Panc1 (cell line): Measurements from ENCODE around the gene ARL5C. TPM values are rescaled to one million over a fixed set of nuclear protein-coding genes. Genes with fewer than 3 reads are reported as not detected.

Experiments
- ATAC-seq: fragments of 200-7000 bp; cut with Tn5 transposase; 2 replicates; pipeline ENCODE4 v1.9.1; 2020; ENCODE audit warnings: mild to moderate bottlenecking, moderate library complexity
- BruUV-seq: library from RNA; stranded (reverse); fragments of 400-500 nt; replicated peaks from 2 replicates; lab custom pipeline; 2021; lab: Mats Ljungman, UMichigan
- CTCF ChIA-PET: fragments of 300-600 bp; sonication (Branson Sonifier 250); formaldehyde crosslinking; loops from one replicate; lab custom pipeline; 2022; ENCODE audit warnings: antibody characterized with exemption; lab: Charles Lee
- POLR2A ChIA-PET: fragments of 300-600 bp; sonication (Branson Sonifier 250); formaldehyde crosslinking; loops from one replicate; lab custom pipeline; 2022; ENCODE audit warnings: antibody characterized with exemption; lab: Charles Lee
- DNase-seq: peaks from one replicate; pipeline ENCODE4 v3.0.0-alpha.2; 2010; ENCODE audit warnings: low read depth, low spot score
- H3K27ac ChIP-seq: 2 replicates; pipeline ENCODE4 v1.5.1; 2011; ENCODE audit warnings: mild to moderate bottlenecking, low read length, inconsistent platforms
- H3K27me3 ChIP-seq: fragments of 200-500 bp; sonication (Bioruptor generic); 2 replicates; pipeline ENCODE4 v1.6.0; 2014; ENCODE audit warnings: low read length, inconsistent platforms; ENCODE audit not compliant: control insufficient read depth, insufficient read depth
- H3K36me3 ChIP-seq: fragments of 200-500 bp; sonication (Bioruptor generic); 2 replicates; pipeline ENCODE4 v1.5.1; 2014; ENCODE audit warnings: inconsistent platforms, mild to moderate bottlenecking, low read length, moderate library complexity; ENCODE audit not compliant: control insufficient read depth, insufficient read depth
- H3K4me1 ChIP-seq: 2 replicates; pipeline ENCODE4 v1.5.1; 2011; ENCODE audit warnings: inconsistent platforms, mild to moderate bottlenecking, low read length, moderate library complexity; ENCODE audit not compliant: control insufficient read depth, insufficient read depth
- H3K4me3 ChIP-seq, 2 experiments: 2 replicates each; pipeline ENCODE4 v1.5.1; 2011 to 2012; ENCODE audit warnings: low read depth in 2 of 2, low read length in 2 of 2, mild to moderate bottlenecking in 2 of 2, inconsistent platforms in 1 of 2, moderate library complexity in 1 of 2
- H3K9me3 ChIP-seq: fragments of 200-500 bp; sonication (Bioruptor generic); 2 replicates; pipeline ENCODE4 v1.5.1; 2014; ENCODE audit warnings: low read depth, mild to moderate bottlenecking, inconsistent platforms, low read length, moderate library complexity; ENCODE audit not compliant: control insufficient read depth, insufficient read depth
- CTCF ChIP-seq: fragments of 450-650 bp; IDR thresholded peaks from 2 replicates; pipeline ENCODE4 v1.5.1; 2017; ENCODE audit warnings: mild to moderate bottlenecking
- POLR2AphosphoS5 ChIP-seq: IDR thresholded peaks from 2 replicates; pipeline ENCODE4 v1.6.1; 2012; ENCODE audit warnings: mild to moderate bottlenecking, low read depth, low read length, moderate library complexity
- REST ChIP-seq, 2 experiments: IDR thresholded peaks; 2 replicates each; pipeline ENCODE4 v1.6.1; 2011 to 2012; ENCODE audit warnings: low read depth in 2 of 2, control low read depth in 1 of 2, low read length in 1 of 2, mild to moderate bottlenecking in 1 of 2, moderate library complexity in 1 of 2; ENCODE audit not compliant: insufficient read depth in 1 of 2
- SIN3A ChIP-seq: IDR thresholded peaks from 2 replicates; pipeline ENCODE4 v1.6.1; 2012; ENCODE audit warnings: low read depth, mild to moderate bottlenecking, low read length, moderate library complexity, borderline replicate concordance; ENCODE audit not compliant: insufficient read depth
- TCF7L2 ChIP-seq: IDR thresholded peaks from 2 replicates; pipeline ENCODE4 v1.6.1; 2011; ENCODE audit warnings: mild to moderate bottlenecking, low read depth, low read length, inconsistent platforms
- in situ Hi-C: cut with HindIII; loops from 2 replicates; pipeline ENCODE4 v1.10.0; 2016; ENCODE audit warnings: low sequenced_read_pairs, low pct_unique_long_range_greater_than_20kb
- intact Hi-C: fragments of 100-400 bp; cut with micrococcal nuclease; formaldehyde crosslinking; loops from one replicate; pipeline ENCODE4 v1.10.0; 2022; ENCODE audit not compliant: unreplicated experiment
- total RNA-seq: library from RNA; stranded (reverse); gene quantifications from one replicate; pipeline ENCODE4 v1.2.1, GENCODE V29; 2021; ENCODE audit not compliant: unreplicated experiment

The ARL5C gene
- total RNA-seq, 1 experiment from 2014 or later: not detected

- TF ChIP-seq CTCF (no peak), TCF7L2 (no peak), SIN3A (no peak), POLR2AphosphoS5 (no peak), REST (IDR thresholded peaks at IDR 0.05; ENCODE audit: insufficient read depth in 1 of 2, low read depth in 2 of 2, low read length in 1 of 2) (no peak)
- no peak for ATAC-seq
- POLR2A ChIA-PET: no interaction called here
- BruUV-seq: no TSS peak
- Histone ChIP-seq H3K27ac (no peak overlapping the region), H3K4me3 (no peak overlapping the region), H3K27me3 (no peaks in the 10 kb centered on the region), H3K36me3 (no peaks in the 10 kb centered on the region), H3K9me3 (no peaks in the 10 kb centered on the region), H3K4me1 (peaks cover 18% of the 10 kb centered on the region)
- no peak for DNase-seq
- CTCF ChIA-PET: no interaction called here
- in situ Hi-C loops (no loop called here), intact Hi-C loops (no loop called here)
Measured at GRCh38 chr17:39193346-39193745, 27.4 kb upstream of the ARL5C start.

GRCh38 chr17:39192901-39193300 is 26.9 kb upstream of the ARL5C start:
- CTCF ChIA-PET: no interaction called here
- ATAC-seq (no peak), DNase-seq (no peak)
- Histone ChIP-seq H3K27ac (no peak overlapping the region), H3K9me3 (no peaks in the 10 kb centered on the region), H3K27me3 (no peaks in the 10 kb centered on the region), H3K4me1 (peaks cover 13% of the 10 kb centered on the region), H3K4me3 (no peak overlapping the region), H3K36me3 (no peaks in the 10 kb centered on the region)
- BruUV-seq: no TSS peak
- intact Hi-C loops (no loop called here), in situ Hi-C loops (no loop called here)
- TF ChIP-seq REST (IDR thresholded peaks at IDR 0.05; ENCODE audit: insufficient read depth in 1 of 2, low read depth in 2 of 2, low read length in 1 of 2) (no peak), CTCF (no peak), TCF7L2 (no peak), POLR2AphosphoS5 (no peak), SIN3A (no peak)
- POLR2A ChIA-PET: no interaction called here
